SJSA1 (cell line): ENCODE measurements around the gene GK. TPM values are rescaled to one million over a fixed set of nuclear protein-coding genes. Genes with fewer than 3 reads are reported as not detected.

Experiments
- DNase-seq, 2 experiments: peaks; one replicate each; pipeline ENCODE4 v3.0.0-alpha.2; 2015 to 2020; ENCODE audit warnings: low spot score in 2 of 2, low read depth in 1 of 2
- H3K27ac ChIP-seq: fragments of 250-450 bp; sonication (Bioruptor Pico); 2 replicates; pipeline ENCODE4 v1.5.1; 2020; ENCODE audit warnings: mild to moderate bottlenecking, moderate library complexity
- H3K27me3 ChIP-seq: fragments of 250-450 bp; sonication (Bioruptor Pico); replicated peaks from 2 replicates; pipeline ENCODE4 v1.5.1; 2020; ENCODE audit warnings: mild to moderate bottlenecking, moderate library complexity
- H3K36me3 ChIP-seq: fragments of 250-450 bp; sonication (Bioruptor Pico); 2 replicates; pipeline ENCODE4 v1.5.1; 2020; ENCODE audit warnings: mild to moderate bottlenecking
- H3K4me1 ChIP-seq: fragments of 250-450 bp; sonication (Bioruptor Pico); replicated peaks from 2 replicates; pipeline ENCODE4 v1.6.1; 2021; ENCODE audit warnings: mild to moderate bottlenecking
- H3K4me3 ChIP-seq: fragments of 250-450 bp; sonication (Bioruptor Pico); 2 replicates; pipeline ENCODE4 v1.5.1; 2020; ENCODE audit warnings: mild to moderate bottlenecking
- H3K9me3 ChIP-seq: fragments of 250-450 bp; sonication (Bioruptor Pico); replicated peaks from 2 replicates; pipeline ENCODE4 v1.5.1; 2020; ENCODE audit warnings: mild to moderate bottlenecking
- total RNA-seq: library from RNA; depleted of rRNA; stranded (reverse); fragments of >200 nt; shearing (Covaris generic); gene quantifications from 2 replicates; pipeline ENCODE4 v1.2.3, GENCODE V29; 2014; rRNA removed

GK gene
- total RNA-seq, 1 experiment from 2014 or later: 7.2 TPM

- Histone ChIP-seq H3K9me3 (no peaks in the 10 kb centered on the region), H3K4me1 (no peaks in the 10 kb centered on the region), H3K36me3 (no peaks in the 10 kb centered on the region), H3K27me3 (no peaks in the 10 kb centered on the region), H3K27ac (no peak overlapping the region), H3K4me3 (no peak overlapping the region)
- DNase-seq: no peak
Observed at GRCh38 chrX:30777575-30777974, 124.4 kb downstream of the GK start.

- no peaks in the 10 kb centered on the region for H3K27me3 ChIP-seq
- DNase-seq: no peak
- H3K27ac ChIP-seq: no peak overlapping the region
- H3K4me1 ChIP-seq: no peaks in the 10 kb centered on the region
- no peaks in the 10 kb centered on the region for H3K9me3 ChIP-seq
- no peak overlapping the region for H3K4me3 ChIP-seq
- no peaks in the 10 kb centered on the region for H3K36me3 ChIP-seq
Observed at GRCh38 chrX:30779453-30780030, 126.3 kb downstream of the GK start.

Other genes with a start within 250 kb of the GK start
- not detected in 2 replicates for gene TASL, start 75.7 kb upstream of the GK start, total RNA-seq
- 3.8 and 11.1 TPM in 2 replicates for gene TAB3, start 235.8 kb downstream of the GK start, total RNA-seq